Inflammatory macrophage (primary cell): ENCODE measurements around the gene PPP2R2C.

ENCODE experiments used
- DNase-seq, 2 donors: peaks; one replicate each; pipeline ENCODE4 v3.0.0-alpha.2; 2020 to 2022

PPP2R2C gene

GRCh38 chr4:6324999-6325787 lies 147.2 kb downstream of the PPP2R2C start:
- DNase-seq, result no peak

GRCh38 chr4:6324461-6324998 lies 147.9 kb downstream of the PPP2R2C start:
- DNase-seq, result no peak

- no peak for DNase-seq
These were observed 149.4 kb downstream of the PPP2R2C start for GRCh38 chr4:6322761-6323566.

GRCh38 chr4:6322067-6322760 lies 150.2 kb downstream of the PPP2R2C start:
- DNase-seq, result no peak

- DNase-seq, result no peak
These were observed 151.1 kb downstream of the PPP2R2C start for GRCh38 chr4:6321361-6321760.

GRCh38 chr4:6320663-6321062 lies 151.8 kb downstream of the PPP2R2C start:
- DNase-seq, result no peak

GRCh38 chr4:6319530-6320150 lies 152.8 kb downstream of the PPP2R2C start:
- DNase-seq, result no peak

GRCh38 chr4:6318206-6318605 lies 154.2 kb downstream of the PPP2R2C start:
- no peak for DNase-seq

- DNase-seq, result no peak
These were observed 155.9 kb downstream of the PPP2R2C start for GRCh38 chr4:6316461-6317003.

GRCh38 chr4:6313216-6313615 lies 159.2 kb downstream of the PPP2R2C start:
- DNase-seq, result no peak

- no peak for DNase-seq
These were observed 162.6 kb downstream of the PPP2R2C start for GRCh38 chr4:6309777-6310176.

- DNase-seq, result no peak
These were observed 163.3 kb downstream of the PPP2R2C start for GRCh38 chr4:6308899-6309643.

GRCh38 chr4:6307891-6308290 lies 164.5 kb downstream of the PPP2R2C start:
- DNase-seq, result no peak

- DNase-seq, result no peak
These were observed 165.2 kb downstream of the PPP2R2C start for GRCh38 chr4:6307230-6307629.

GRCh38 chr4:6306299-6306698 lies 166.1 kb downstream of the PPP2R2C start:
- no peak for DNase-seq

GRCh38 chr4:6303943-6304342 lies 168.5 kb downstream of the PPP2R2C start:
- no peak for DNase-seq

GRCh38 chr4:6302869-6303268 lies 169.5 kb downstream of the PPP2R2C start:
- DNase-seq, result no peak

- DNase-seq, result no peak
These were observed 170.5 kb downstream of the PPP2R2C start for GRCh38 chr4:6301732-6302442.

GRCh38 chr4:6301051-6301731 lies 171.2 kb downstream of the PPP2R2C start:
- no peak for DNase-seq

GRCh38 chr4:6300359-6300758 lies 172.1 kb downstream of the PPP2R2C start:
- DNase-seq, result no peak
